ENCODE measurements around the gene SPTBN4.
"Not testable (repeated sequence)": the region's sequence is repeated elsewhere in the genome, so short reads cannot be mapped to it uniquely, and the experiment has no call there.

The SPTBN4 gene

GRCh38 chr19:40442328-40443130 lies 24.3 kb upstream of the SPTBN4 start:
- DNase-seq: no peak

- DNase-seq: peak; percentile 92
Observed at GRCh38 chr19:40443131-40443999, 23.4 kb upstream of the SPTBN4 start.

GRCh38 chr19:40444000-40444824 lies 22.6 kb upstream of the SPTBN4 start, which contains the start of gene SERTAD3:
SERTAD3 (minus strand) TSS chr19:40444335; CDS start chr19:40442080, 2,255 bp downstream.
- DNase-seq: peak; percentile 94

GRCh38 chr19:40444825-40445312 lies 21.9 kb upstream of the SPTBN4 start:
- DNase-seq: no peak

GRCh38 chr19:40445780-40446262 lies 21.0 kb upstream of the SPTBN4 start:
- no peak for DNase-seq

GRCh38 chr19:40446263-40446784 lies 20.5 kb upstream of the SPTBN4 start:
- DNase-seq: no peak

GRCh38 chr19:40449506-40449905 lies 17.3 kb upstream of the SPTBN4 start:
- DNase-seq: no peak

GRCh38 chr19:40450664-40451063 lies 16.1 kb upstream of the SPTBN4 start:
- DNase-seq: no peak

- no peak for DNase-seq
Observed at GRCh38 chr19:40452016-40452415, 14.8 kb upstream of the SPTBN4 start.

- DNase-seq: no peak
Observed at GRCh38 chr19:40453151-40453735, 13.6 kb upstream of the SPTBN4 start.

- DNase-seq: not testable (repeated sequence)
Observed at GRCh38 chr19:40453943-40454342, 12.9 kb upstream of the SPTBN4 start.

GRCh38 chr19:40457048-40457447 lies 9.8 kb upstream of the SPTBN4 start:
- DNase-seq: no peak

GRCh38 chr19:40457953-40458596 lies 8.7 kb upstream of the SPTBN4 start:
- no peak for DNase-seq

GRCh38 chr19:40458597-40458974 lies 8.2 kb upstream of the SPTBN4 start:
- DNase-seq: no peak

- DNase-seq: no peak
Observed at GRCh38 chr19:40460185-40460584, 6.6 kb upstream of the SPTBN4 start.

GRCh38 chr19:40461669-40462221 lies 5.1 kb upstream of the SPTBN4 start:
- no peak for DNase-seq

- DNase-seq: not testable (repeated sequence)
Observed at GRCh38 chr19:40463587-40464037, 3.2 kb upstream of the SPTBN4 start.

- peak; percentile 74 for DNase-seq
Observed at GRCh38 chr19:40464059-40465024, 2.5 kb upstream of the SPTBN4 start.

GRCh38 chr19:40465025-40465556 lies 1.7 kb upstream of the SPTBN4 start:
- DNase-seq: no peak
